Astrocyte (in vitro differentiated cells and primary cell): ENCODE results near the gene STT3B. TPM values are rescaled to one million over a fixed set of nuclear protein-coding genes. Genes with fewer than 3 reads are reported as not detected.

ENCODE experiments used
- DNase-seq: peaks from one replicate; pipeline ENCODE4 v3.0.0-alpha.2; 2010; ENCODE audit warnings: low read depth
- FAIRE-seq: peaks from 2 replicates; lab custom pipeline; 2011; peaks lifted over from hg19 to GRCh38; lab: Jason Lieb, UNC
- H2AFZ ChIP-seq: 2 replicates; pipeline ENCODE4 v1.6.0; 2012; ENCODE audit warnings: low read depth, low read length, inconsistent platforms
- H3K27ac ChIP-seq: 2 replicates; pipeline ENCODE4 v1.5.1; 2011; ENCODE audit warnings: low read depth, low read length, inconsistent platforms
- H3K27me3 ChIP-seq: 2 replicates; pipeline ENCODE4 v1.6.0; 2011; ENCODE audit warnings: low read length, inconsistent platforms; ENCODE audit not compliant: insufficient read depth
- H3K36me3 ChIP-seq: 2 replicates; pipeline ENCODE4 v1.5.1; 2011; ENCODE audit warnings: low read length, inconsistent platforms; ENCODE audit not compliant: insufficient read depth
- H3K4me1 ChIP-seq: 2 replicates; pipeline ENCODE4 v1.5.1; 2011; ENCODE audit warnings: low read length, inconsistent platforms; ENCODE audit not compliant: insufficient read depth
- H3K4me2 ChIP-seq: 2 replicates; pipeline ENCODE4 v1.6.0; 2012; ENCODE audit warnings: low read length, inconsistent platforms
- H3K4me3 ChIP-seq: 2 replicates; pipeline ENCODE4 v1.5.1; 2011; ENCODE audit warnings: low read depth, mild to moderate bottlenecking, low read length, inconsistent platforms; ENCODE audit not compliant: insufficient read depth
- H3K79me2 ChIP-seq: 2 replicates; pipeline ENCODE4 v1.6.0; 2012; ENCODE audit warnings: mild to moderate bottlenecking, low read length, inconsistent platforms; ENCODE audit not compliant: insufficient read depth
- H3K9ac ChIP-seq: 2 replicates; pipeline ENCODE4 v1.6.0; 2012; ENCODE audit warnings: mild to moderate bottlenecking, low read length, inconsistent platforms
- H3K9me3 ChIP-seq: 2 replicates; pipeline ENCODE4 v1.5.1; 2012; ENCODE audit warnings: low read depth, mild to moderate bottlenecking, low read length, inconsistent platforms; ENCODE audit not compliant: insufficient read depth
- H4K20me1 ChIP-seq: 2 replicates; pipeline ENCODE4 v1.6.0; 2012; ENCODE audit warnings: low read length, inconsistent platforms; ENCODE audit not compliant: insufficient read depth
- H3K27ac Mint-ChIP-seq: one replicate; pipeline ENCODE4 v1.8.0; 2021; ENCODE audit warnings: mild to moderate bottlenecking, mixed read lengths; ENCODE audit not compliant: unreplicated experiment
- H3K27me3 Mint-ChIP-seq: one replicate; pipeline ENCODE4 v1.8.0; 2021; ENCODE audit warnings: low read depth, mixed read lengths; ENCODE audit not compliant: unreplicated experiment
- H3K36me3 Mint-ChIP-seq: one replicate; pipeline ENCODE4 v1.8.0; 2021; ENCODE audit warnings: low read depth, mixed read lengths; ENCODE audit not compliant: unreplicated experiment
- H3K4me1 Mint-ChIP-seq: one replicate; pipeline ENCODE4 v1.8.0; 2021; ENCODE audit warnings: low read depth, mixed read lengths; ENCODE audit not compliant: unreplicated experiment
- H3K4me3 Mint-ChIP-seq: one replicate; pipeline ENCODE4 v1.8.0; 2021; ENCODE audit warnings: mild to moderate bottlenecking, moderate library complexity, mixed read lengths; ENCODE audit not compliant: unreplicated experiment
- H3K9me3 Mint-ChIP-seq: one replicate; pipeline ENCODE4 v1.8.0; 2021; ENCODE audit warnings: mild to moderate bottlenecking, mixed read lengths; ENCODE audit not compliant: unreplicated experiment
- EZH2 ChIP-seq: IDR thresholded peaks from 2 replicates; pipeline ENCODE4 v1.6.1; 2012; ENCODE audit warnings: mild to moderate bottlenecking, low read length, inconsistent platforms; ENCODE audit not compliant: insufficient read depth
- total RNA-seq: library from RNA; stranded (reverse); gene quantifications from 2 replicates; pipeline ENCODE4 v1.2.1, GENCODE V29; 2021
- TF ChIP-seq, protein P1 (sequence below): IDR thresholded peaks from 2 replicates; pipeline ENCODE4 v1.5.1; 2011; ENCODE audit warnings: low read depth, mild to moderate bottlenecking, inconsistent platforms, low read length, moderate library complexity; ENCODE audit not compliant: insufficient read depth

Gene STT3B
- total RNA-seq, 1 donor from 2014 or later, result 156 TPM

GRCh38 chr3:31542246-31542645 lies 9.5 kb downstream of the STT3B start:
- Histone ChIP-seq H3K36me3 (no peaks in the 10 kb centered on the region), H3K27ac (no peak overlapping the region), H3K4me1 (no peaks in the 10 kb centered on the region), H3K9me3 (no peaks in the 10 kb centered on the region), H3K79me2 (peaks cover 100% of the 10 kb centered on the region), H3K27me3 (no peaks in the 10 kb centered on the region), H3K9ac (no peak overlapping the region), H4K20me1 (peaks cover 87% of the 10 kb centered on the region), H2AFZ (no peak overlapping the region), H3K4me2 (no peak overlapping the region), H3K4me3 (no peak overlapping the region)
- Mint-ChIP-seq H3K36me3 (peaks cover 2% of the 10 kb centered on the region), H3K27me3 (no peaks in the 10 kb centered on the region), H3K9me3 (no peaks in the 10 kb centered on the region), H3K4me1 (peaks cover 17% of the 10 kb centered on the region), H3K4me3 (no peak overlapping the region), H3K27ac (no peak overlapping the region)
- DNase-seq (no peak), FAIRE-seq (no peak)
- TF ChIP-seq EZH2, result no peak
- TF ChIP-seq, protein P1, sequence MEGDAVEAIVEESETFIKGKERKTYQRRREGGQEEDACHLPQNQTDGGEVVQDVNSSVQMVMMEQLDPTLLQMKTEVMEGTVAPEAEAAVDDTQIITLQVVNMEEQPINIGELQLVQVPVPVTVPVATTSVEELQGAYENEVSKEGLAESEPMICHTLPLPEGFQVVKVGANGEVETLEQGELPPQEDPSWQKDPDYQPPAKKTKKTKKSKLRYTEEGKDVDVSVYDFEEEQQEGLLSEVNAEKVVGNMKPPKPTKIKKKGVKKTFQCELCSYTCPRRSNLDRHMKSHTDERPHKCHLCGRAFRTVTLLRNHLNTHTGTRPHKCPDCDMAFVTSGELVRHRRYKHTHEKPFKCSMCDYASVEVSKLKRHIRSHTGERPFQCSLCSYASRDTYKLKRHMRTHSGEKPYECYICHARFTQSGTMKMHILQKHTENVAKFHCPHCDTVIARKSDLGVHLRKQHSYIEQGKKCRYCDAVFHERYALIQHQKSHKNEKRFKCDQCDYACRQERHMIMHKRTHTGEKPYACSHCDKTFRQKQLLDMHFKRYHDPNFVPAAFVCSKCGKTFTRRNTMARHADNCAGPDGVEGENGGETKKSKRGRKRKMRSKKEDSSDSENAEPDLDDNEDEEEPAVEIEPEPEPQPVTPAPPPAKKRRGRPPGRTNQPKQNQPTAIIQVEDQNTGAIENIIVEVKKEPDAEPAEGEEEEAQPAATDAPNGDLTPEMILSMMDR, result no peak

DNA sequence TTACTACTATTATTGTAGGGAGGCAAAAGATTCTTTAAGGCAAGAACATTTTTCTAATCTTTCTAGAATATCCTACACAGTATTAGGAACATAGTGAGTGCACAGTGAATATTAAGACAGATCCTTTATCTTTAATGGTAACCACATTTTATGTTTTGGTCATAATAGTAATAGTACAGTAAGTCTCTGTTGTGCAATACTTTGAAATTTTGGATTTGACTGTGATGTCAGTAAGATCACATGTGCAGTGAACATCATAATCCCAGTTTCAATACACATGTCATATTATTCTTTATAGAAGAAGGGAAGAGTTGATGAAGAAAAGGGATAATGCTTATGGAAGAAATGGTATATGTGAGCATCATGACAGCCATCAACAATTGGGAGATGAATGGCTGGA lies 10.7 kb downstream of the STT3B start:
- no peaks in the 10 kb centered on the region for H3K27me3 Mint-ChIP-seq
- FAIRE-seq (no peak), DNase-seq (no peak)
- H3K4me3 Mint-ChIP-seq, result no peak overlapping the region
- H3K9me3 Mint-ChIP-seq, result no peaks in the 10 kb centered on the region
- peaks cover 100% of the 10 kb centered on the region for H3K79me2 ChIP-seq
- H3K27ac ChIP-seq, result no peak overlapping the region
- H3K4me1 ChIP-seq, result no peaks in the 10 kb centered on the region
- peaks cover 85% of the 10 kb centered on the region for H4K20me1 ChIP-seq
- H3K4me2 ChIP-seq, result no peak overlapping the region
- peaks cover 25% of the 10 kb centered on the region for H3K4me1 Mint-ChIP-seq
- H3K9ac ChIP-seq, result no peak overlapping the region
- H3K9me3 ChIP-seq, result no peaks in the 10 kb centered on the region
- TF ChIP-seq EZH2, result no peak
- TF ChIP-seq, protein P1, result no peak
- peaks cover 2% of the 10 kb centered on the region for H3K36me3 Mint-ChIP-seq
- no peak overlapping the region for H3K27ac Mint-ChIP-seq
- H3K27me3 ChIP-seq, result no peaks in the 10 kb centered on the region
- no peaks in the 10 kb centered on the region for H3K36me3 ChIP-seq
- H2AFZ ChIP-seq, result no peak overlapping the region
- no peak overlapping the region for H3K4me3 ChIP-seq

- no peak overlapping the region for H3K27ac ChIP-seq
- H3K4me3 ChIP-seq, result no peak overlapping the region
- H3K79me2 ChIP-seq, result peaks cover 100% of the 10 kb centered on the region
- peaks cover 81% of the 10 kb centered on the region for H4K20me1 ChIP-seq
- Mint-ChIP-seq H3K9me3 (no peaks in the 10 kb centered on the region), H3K4me1 (peaks cover 25% of the 10 kb centered on the region), H3K27me3 (no peaks in the 10 kb centered on the region), H3K27ac (no peak overlapping the region), H3K4me3 (no peak overlapping the region), H3K36me3 (peaks cover 2% of the 10 kb centered on the region)
- no peak for TF ChIP-seq EZH2
- TF ChIP-seq, protein P1, result no peak
- H2AFZ ChIP-seq, result no peak overlapping the region
- H3K4me2 ChIP-seq, result no peak overlapping the region
- no peak for FAIRE-seq
- no peaks in the 10 kb centered on the region for H3K9me3 ChIP-seq
- no peaks in the 10 kb centered on the region for H3K36me3 ChIP-seq
- no peaks in the 10 kb centered on the region for H3K27me3 ChIP-seq
- H3K9ac ChIP-seq, result no peak overlapping the region
- H3K4me1 ChIP-seq, result no peaks in the 10 kb centered on the region
- no peak for DNase-seq
Observed at GRCh38 chr3:31544634-31545033, 11.9 kb downstream of the STT3B start.
